K562 (cell line): Measurements from ENCODE around the gene NAT8L. TPM values are rescaled to one million over a fixed set of nuclear protein-coding genes. Genes with fewer than 3 reads are reported as not detected.

ENCODE experiments used
- ATAC-seq: fragments of 200-7000 bp; cut with Tn5 transposase; 3 replicates; pipeline ENCODE4 v1.9.1; 2020; ENCODE audit warnings: moderate library complexity
- BruUV-seq: library from RNA; stranded (reverse); fragments of 400-500 nt; replicated peaks from 2 replicates; lab custom pipeline; 2021; lab: Mats Ljungman, UMichigan
- CTCF ChIA-PET: fragments of 300-600 bp; formaldehyde crosslinking; extraction: SDS; loops from one replicate; lab custom pipeline; 2021; ENCODE audit warnings: low intra/inter-chr PET ratio; lab: Yijun Ruan, JAX
- POLR2A ChIA-PET: fragments of 300-600, 350-650 bp; sonication (Branson Sonifier 250); formaldehyde crosslinking; extraction: SDS; loops from one replicate; lab custom pipeline; 2021; ENCODE audit warnings: antibody characterized with exemption, inconsistent platforms; lab: Yijun Ruan, JAX
- DNase-seq, 4 experiments: peaks; one replicate each; pipeline versions ENCODE4 v3.0.0 to v3.0.0-alpha.2; 2011 to 2018; ENCODE audit warnings: low spot score in 3 of 4, mixed read lengths in 3 of 4; ENCODE audit errors: extremely low read depth in 1 of 4
- FAIRE-seq: peaks from 2 replicates; lab custom pipeline; 2011; peaks lifted over from hg19 to GRCh38; lab: Jason Lieb, UNC
- H2AFZ ChIP-seq: 2 replicates; pipeline ENCODE4 v1.6.0; 2011; ENCODE audit warnings: low read depth, low read length, control low read depth, inconsistent platforms
- H3K27ac ChIP-seq: fragments of 200-600 bp; 3 replicates; pipeline ENCODE4 v1.8.0; 2011; ENCODE audit warnings: low read depth, mild to moderate bottlenecking, control low read depth, inconsistent platforms, low read length, moderate library complexity, mixed read lengths; ENCODE audit errors: extremely low read depth
- H3K27me3 ChIP-seq, 2 experiments: fragments of 300-600 bp in 1 of 2; 2 replicates in 1 of 2; 3 replicates in 1 of 2; pipeline versions ENCODE4 v1.6.0 to v1.8.0; 2011; ENCODE audit warnings: inconsistent platforms in 2 of 2, low read length in 2 of 2, mild to moderate bottlenecking in 1 of 2, mixed read lengths in 1 of 2, moderate library complexity in 1 of 2; ENCODE audit not compliant: control insufficient read depth in 2 of 2, insufficient read depth in 2 of 2
- H3K36me3 ChIP-seq: fragments of 300-600 bp; 3 replicates; pipeline ENCODE4 v1.8.0; 2011; ENCODE audit warnings: mild to moderate bottlenecking, low read length, inconsistent platforms; ENCODE audit not compliant: control insufficient read depth, insufficient read depth
- H3K4me1 ChIP-seq, 2 experiments: fragments of 200-600 bp in 1 of 2; replicated peaks in 1 of 2; 2 replicates in 1 of 2; 3 replicates in 1 of 2; pipeline versions ENCODE4 v1.5.1 to v1.8.0; 2011; ENCODE audit warnings: inconsistent platforms in 2 of 2, low read length in 2 of 2, mild to moderate bottlenecking in 1 of 2, mixed read lengths in 1 of 2, moderate library complexity in 1 of 2; ENCODE audit not compliant: control insufficient read depth in 2 of 2, insufficient read depth in 2 of 2
- H3K4me2 ChIP-seq: 2 replicates; pipeline ENCODE4 v1.6.1; 2011; ENCODE audit warnings: low read length, control low read depth, inconsistent platforms, mixed read lengths; ENCODE audit not compliant: insufficient read depth
- H3K4me3 ChIP-seq: fragments of 200-600 bp; sonication (generic), shearing (Covaris generic); 2 replicates; pipeline ENCODE4 v1.5.1; 2016; ENCODE audit warnings: control low read depth, inconsistent platforms
- H3K79me2 ChIP-seq: fragments of 200-600 bp; 3 replicates; pipeline ENCODE4 v1.8.0; 2011; ENCODE audit warnings: low read length, inconsistent platforms; ENCODE audit not compliant: control insufficient read depth, insufficient read depth
- H3K9ac ChIP-seq, 2 experiments: 2 replicates each; pipeline versions ENCODE4 v1.6.0 to v1.6.1; 2011; ENCODE audit warnings: low read depth in 2 of 2, low read length in 2 of 2, control low read depth in 1 of 2, inconsistent platforms in 1 of 2, mild to moderate bottlenecking in 1 of 2, mixed read lengths in 1 of 2; ENCODE audit not compliant: insufficient read depth in 1 of 2
- H3K9me1 ChIP-seq: one replicate; pipeline ENCODE4 v1.6.0; 2011; ENCODE audit warnings: inconsistent platforms, mild to moderate bottlenecking, low read length, moderate library complexity; ENCODE audit not compliant: control insufficient read depth, insufficient read depth
- H3K9me3 ChIP-seq: replicated peaks from 2 replicates; pipeline ENCODE4 v1.5.1; 2011; ENCODE audit warnings: low read depth, low read length, inconsistent platforms; ENCODE audit not compliant: control insufficient read depth, insufficient read depth
- H4K20me1 ChIP-seq: replicated peaks from 2 replicates; pipeline ENCODE4 v1.6.1; 2011; ENCODE audit warnings: low read length, inconsistent platforms, mixed read lengths; ENCODE audit not compliant: control insufficient read depth, insufficient read depth
- CBFA2T2 ChIP-seq: fragments of 450-650 bp; conservative IDR thresholded peaks from 2 replicates; pipeline ENCODE4 v1.6.1; 2017; ENCODE audit warnings: mild to moderate bottlenecking
- GABPB1 ChIP-seq: sonication (generic); formaldehyde crosslinking; IDR thresholded peaks from 2 replicates; pipeline ENCODE4 v1.8.0; 2022; ENCODE audit warnings: mild to moderate bottlenecking, missing genetic modification reagents
- GTF2F1 ChIP-seq: IDR thresholded peaks from 2 replicates; pipeline ENCODE4 v1.6.1; 2011; ENCODE audit warnings: low read depth, low read length, improper control_type of control experiment
- HDGF ChIP-seq: fragments of 450-650 bp; IDR thresholded peaks from 2 replicates; pipeline ENCODE4 v1.6.1; 2016
- SETDB1 ChIP-seq: IDR thresholded peaks from one replicate; pipeline ENCODE4 v1.6.1; 2012; ENCODE audit warnings: low read length, control low read depth, inconsistent platforms
- SNIP1 ChIP-seq: fragments of 450-650 bp; IDR thresholded peaks from 2 replicates; pipeline ENCODE4 v1.7.1; 2017; ENCODE audit warnings: low read depth, mild to moderate bottlenecking
- ZNF57 ChIP-seq: fragments of 450-650 bp; formaldehyde crosslinking; IDR thresholded peaks from 2 replicates; pipeline ENCODE4 v1.4.0; 2020; ENCODE audit warnings: mild to moderate bottlenecking, moderate library complexity
- ZNF77 ChIP-seq: fragments of 250-450 bp; sonication (Bioruptor Pico); IDR thresholded peaks from 2 replicates; pipeline ENCODE4 v1.5.0; 2020
- ZNF780A ChIP-seq: fragments of 250-450 bp; sonication (Bioruptor Pico); IDR thresholded peaks from 2 replicates; pipeline ENCODE4 v1.5.0; 2021; ENCODE audit warnings: mild to moderate bottlenecking
- WGBS: fragments of 100-300 bp; shearing (Covaris generic); methylation state at CpG from one replicate; pipeline ENCODE4 v1.1.6; 2016; ENCODE audit warnings: low coverage, mixed read lengths; ENCODE audit not compliant: insufficient coverage; ENCODE audit errors: missing lambda C conversion rate; 5-methylcytosine and 5-hydroxymethylcytosine counted together
- in situ Hi-C: fragments of 300-500 bp; cut with MboI; formaldehyde crosslinking; loops from 4 replicates; pipeline ENCODE4 v1.15.0; 2018; ENCODE audit warnings: inconsistent platforms, mixed read lengths
- intact Hi-C: fragments of 100-400 bp; cut with micrococcal nuclease; formaldehyde crosslinking; loops from 2 replicates; pipeline ENCODE4 v1.14.2; 2022
- polyA plus RNA-seq, 8 experiments: library from polyadenylated mRNA; depleted of rRNA in 4 of 8; stranded (reverse) in 5 of 8; unstranded in 3 of 8; fragments of >200 nt; fragmentation: Nextera tagmentation in 2 of 8; fragmentation: Illumina TruSeq in 1 of 8; extraction: Ambion mirVana in 2 of 8; extraction: Trizol in 1 of 8; gene quantifications; 2 replicates each; pipeline versions ENCODE4 v1.2.1 to v1.2.3, GENCODE V29; 2011 to 2014; ENCODE audit warnings: inconsistent platforms in 1 of 8, missing spikeins in 1 of 8
- total RNA-seq, 7 experiments: library from RNA; depleted of rRNA in 6 of 7; stranded (reverse); fragments of >200 nt in 6 of 7; fragmentation: Illumina TruSeq in 2 of 7; extraction: Trizol in 2 of 7; gene quantifications; 2 replicates each; pipeline versions ENCODE4 v1.2.1 to v1.2.3, GENCODE V29; 2011 to 2021; ENCODE audit warnings: low replicate concordance in 1 of 7

NAT8L gene
- total and polyA plus RNA-seq, 9 of the 15 experiments (the other 6 are each of a cell fraction or from before 2014, with no cell fraction given), result 0.06 to 11.0 (median 1.5) TPM

DNA sequence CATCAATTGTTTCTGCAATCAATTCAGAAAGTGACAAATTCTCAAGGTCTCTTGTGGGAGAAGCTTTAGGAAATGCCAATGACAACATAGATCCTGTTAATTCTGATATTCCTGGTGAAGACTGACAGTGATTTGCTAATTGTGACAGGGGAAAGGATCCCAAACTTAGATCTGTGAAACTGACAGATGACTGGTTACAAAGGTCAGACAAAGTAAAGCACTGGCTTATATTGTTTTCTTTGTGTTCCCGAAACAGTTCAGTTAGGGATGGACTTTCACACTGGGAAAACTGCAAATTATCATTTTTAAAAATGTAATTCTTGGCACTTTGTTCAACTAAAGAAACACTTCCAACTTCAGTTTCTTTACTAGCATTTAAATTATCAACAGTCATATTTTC, 30.1 kb downstream of the NAT8L start:
- H4K20me1 ChIP-seq, result no peaks in the 10 kb centered on the region
- TF ChIP-seq HDGF (no peak), ZNF57 (CRISPR knock-in tag) (no peak), SNIP1 (no peak), GABPB1 (CRISPR knock-in tag) (no peak), GTF2F1 (no peak), CBFA2T2 (no peak), SETDB1 (no peak), ZNF780A (no peak), ZNF77 (CRISPR knock-in tag) (no peak)
- TF ChIP-seq, all 486 proteins: peak for 0
- H3K4me1 ChIP-seq, result peaks cover 0 to 6% of the 10 kb centered on the region in 2 experiments; a peak in 1 of 5 replicates
- POLR2A ChIA-PET, result interaction anchor here (1.4 kb wide), 1 partner anchor 10 kb away, joined by 3 read pairs; no protein-coding TSS in a partner anchor
- FAIRE-seq (no peak), DNase-seq (no peak), ATAC-seq (no peak)
- H3K36me3 ChIP-seq, result no peaks in the 10 kb centered on the region
- H3K9me3 ChIP-seq, result no peaks in the 10 kb centered on the region
- no peaks in the 10 kb centered on the region for H3K79me2 ChIP-seq
- no peak overlapping the region for H2AFZ ChIP-seq
- peaks cover 17 to 62% of the 10 kb centered on the region in 2 experiments for H3K27me3 ChIP-seq
- no peak overlapping the region for H3K9ac ChIP-seq
- intact Hi-C loops, result no loop called here
- no peaks in the 10 kb centered on the region for H3K9me1 ChIP-seq
- BruUV-seq, result no TSS peak
- in situ Hi-C loops, result no loop called here
- 0% methylated on average over 1 of the region's 1 CpG for WGBS
- H3K4me3 ChIP-seq, result no peak overlapping the region
- CTCF ChIA-PET, result no interaction called here
- no peak overlapping the region for H3K27ac ChIP-seq
- H3K4me2 ChIP-seq, result no peak overlapping the region
